NCI-H2196 (cell line): ENCODE measurements around the gene APLN.

ENCODE experiments used
- DNase-seq: peaks from one replicate; lab custom pipeline; 2025; ENCODE audit not compliant: unreplicated experiment; lab: John Stamatoyannopoulos, UW

Gene APLN

DNA sequence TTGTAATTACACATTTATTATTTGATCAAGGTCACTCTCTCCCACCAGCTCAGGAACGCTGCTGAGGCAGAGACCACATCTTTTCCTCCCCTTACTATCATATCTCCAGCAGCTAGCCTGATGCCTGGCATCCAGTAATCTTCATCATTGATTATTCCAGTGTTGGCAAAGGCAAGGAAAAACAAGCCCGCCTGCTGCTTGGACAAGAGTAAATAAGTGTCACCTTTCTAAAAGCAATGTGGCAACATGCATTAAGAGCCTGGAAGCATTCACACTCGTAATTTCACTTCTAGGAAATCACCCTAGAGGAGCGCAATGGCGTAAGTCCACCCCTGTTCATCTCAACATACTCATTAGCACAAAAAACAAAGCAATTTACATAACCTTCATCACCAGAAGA, 54.8 kb downstream of the APLN start:
- no peak for DNase-seq

GRCh38 chrX:129599499-129599898, 55.3 kb downstream of the APLN start:
- DNase-seq, result no peak

- DNase-seq, result no peak
These were observed 56.9 kb downstream of the APLN start for GRCh38 chrX:129597905-129598304.

- DNase-seq, result no peak
These were observed 58.7 kb downstream of the APLN start for GRCh38 chrX:129596077-129596476.
